HL-60 (cell line): Measurements from ENCODE around the gene COX7B2.

Experiments
- DNase-seq, 2 experiments: peaks; one replicate each; pipeline ENCODE4 v3.0.0-alpha.2; 2010 to 2020; ENCODE audit warnings: low read depth in 1 of 2, low spot score in 1 of 2
- H3K27ac ChIP-seq: fragments of 250-450 bp; sonication (Bioruptor Pico); replicated peaks from 2 replicates; pipeline ENCODE4 v1.5.1; 2020; ENCODE audit warnings: mild to moderate bottlenecking, moderate library complexity
- H3K27me3 ChIP-seq: fragments of 250-450 bp; sonication (Bioruptor Pico); 2 replicates; pipeline ENCODE4 v1.5.1; 2021; ENCODE audit warnings: mild to moderate bottlenecking, moderate library complexity; ENCODE audit not compliant: insufficient read depth, poor library complexity, severe bottlenecking
- H3K4me3 ChIP-seq: replicated peaks from 2 replicates; pipeline ENCODE4 v1.5.1; 2011; ENCODE audit warnings: mild to moderate bottlenecking, control low read depth, low read length; ENCODE audit not compliant: insufficient read depth
- CTCF ChIP-seq: IDR thresholded peaks from one replicate; pipeline ENCODE4 v1.5.1; 2011; ENCODE audit warnings: low read length, control low read depth, inconsistent platforms; ENCODE audit not compliant: insufficient read depth
- GABPA ChIP-seq: IDR thresholded peaks from 2 replicates; pipeline ENCODE4 v1.6.1; 2012; ENCODE audit warnings: low read depth
- POLR2AphosphoS5 ChIP-seq: IDR thresholded peaks from 2 replicates; pipeline ENCODE4 v1.6.1; 2012; ENCODE audit warnings: low read depth
- REST ChIP-seq: IDR thresholded peaks from 2 replicates; pipeline ENCODE4 v1.6.1; 2012; ENCODE audit warnings: low read depth; ENCODE audit not compliant: insufficient replicate concordance
- SPI1 ChIP-seq: IDR thresholded peaks from 2 replicates; pipeline ENCODE4 v1.6.1; 2012; ENCODE audit warnings: low read depth, mild to moderate bottlenecking, borderline replicate concordance

Gene COX7B2

GRCh38 chr4:46765465-46765864, 143.6 kb downstream of the COX7B2 start:
- Histone ChIP-seq H3K27me3 (no peaks in the 10 kb centered on the region), H3K27ac (no peak overlapping the region), H3K4me3 (no peak overlapping the region)
- no peak for DNase-seq
- TF ChIP-seq REST (no peak), GABPA (no peak), POLR2AphosphoS5 (no peak), SPI1 (no peak), CTCF (no peak)

- no peak overlapping the region for H3K4me3 ChIP-seq
- TF ChIP-seq CTCF (no peak), SPI1 (no peak), REST (no peak)
- H3K27ac ChIP-seq = no peak overlapping the region
- no peak for DNase-seq
- H3K27me3 ChIP-seq = no peaks in the 10 kb centered on the region
Measured at GRCh38 chr4:46730075-46730474, 179.0 kb downstream of the COX7B2 start.

- H3K4me3 ChIP-seq = no peak overlapping the region
- DNase-seq = no peak
- no peaks in the 10 kb centered on the region for H3K27me3 ChIP-seq
- TF ChIP-seq CTCF (no peak), GABPA (no peak), POLR2AphosphoS5 (no peak), SPI1 (no peak), REST (no peak)
- no peak overlapping the region for H3K27ac ChIP-seq
Measured at GRCh38 chr4:46720055-46720454, 189.0 kb downstream of the COX7B2 start.
